HG02884 (cell line): ENCODE data around the gene SMPD3.

Experiments
- ATAC-seq: cut with Tn5 transposase; IDR thresholded peaks from one replicate; pipeline ENCODE4 v1.9.1; 2021; ENCODE audit warnings: mild to moderate bottlenecking, moderate library complexity; ENCODE audit not compliant: unreplicated experiment

Gene SMPD3

GRCh38 chr16:68359398-68360191 lies 88.7 kb downstream of the SMPD3 start:
- no peak for ATAC-seq

- ATAC-seq, result no peak
These were observed 89.4 kb downstream of the SMPD3 start for GRCh38 chr16:68358951-68359350.

- no peak for ATAC-seq
These were observed 90.4 kb downstream of the SMPD3 start for GRCh38 chr16:68357923-68358322.

- no peak for ATAC-seq
These were observed 90.8 kb downstream of the SMPD3 start for GRCh38 chr16:68357521-68357922.

GRCh38 chr16:68356919-68357286 lies 91.4 kb downstream of the SMPD3 start:
- no peak for ATAC-seq

GRCh38 chr16:68356249-68356918 lies 91.9 kb downstream of the SMPD3 start:
- peak; percentile 84 for ATAC-seq

GRCh38 chr16:68355447-68356248 lies 92.7 kb downstream of the SMPD3 start:
- ATAC-seq, result no peak

- no peak for ATAC-seq
These were observed 93.5 kb downstream of the SMPD3 start for GRCh38 chr16:68354816-68355215.

- no peak for ATAC-seq
These were observed 94.9 kb downstream of the SMPD3 start for GRCh38 chr16:68353366-68353765.

GRCh38 chr16:68351991-68352431 lies 96.3 kb downstream of the SMPD3 start:
- ATAC-seq, result no peak

- ATAC-seq, result no peak
These were observed 96.8 kb downstream of the SMPD3 start for GRCh38 chr16:68351463-68351862.

GRCh38 chr16:68350813-68351350 lies 97.4 kb downstream of the SMPD3 start:
- no peak for ATAC-seq

GRCh38 chr16:68349838-68350410 lies 98.4 kb downstream of the SMPD3 start:
- ATAC-seq, result no peak

- no peak for ATAC-seq
These were observed 99.5 kb downstream of the SMPD3 start for GRCh38 chr16:68348639-68349445.

GRCh38 chr16:68347605-68348004 lies 100.7 kb downstream of the SMPD3 start:
- ATAC-seq, result no peak

GRCh38 chr16:68346892-68347480 lies 101.3 kb downstream of the SMPD3 start:
- no peak for ATAC-seq

GRCh38 chr16:68345958-68346635 lies 102.2 kb downstream of the SMPD3 start:
- ATAC-seq, result no peak

GRCh38 chr16:68345351-68345810 lies 102.9 kb downstream of the SMPD3 start:
- no peak for ATAC-seq

- no peak for ATAC-seq
These were observed 104.1 kb downstream of the SMPD3 start for GRCh38 chr16:68344252-68344651.
